Ascending aorta (tissue), 2 donors: ENCODE data around the gene SORCS2. TPM values are rescaled to one million over a fixed set of nuclear protein-coding genes. Genes with fewer than 3 reads are reported as not detected.

Source experiments
- DNase-seq, 2 donors: peaks; one replicate each; pipeline ENCODE4 v3.0.0-alpha.2; 2019; ENCODE audit warnings: low spot score in 2 of 2
- H3K27ac ChIP-seq, 2 donors: fragments of 200-600 bp; sonication (generic); one replicate each; pipeline ENCODE4 v1.5.1; 2016 to 2017; ENCODE audit warnings: mild to moderate bottlenecking in 1 of 2
- H3K27me3 ChIP-seq: fragments of 200-600 bp; sonication (generic); one replicate; pipeline ENCODE4 v1.5.1; 2017
- H3K36me3 ChIP-seq, 2 donors: fragments of 200-600 bp; sonication (generic); one replicate each; pipeline ENCODE4 v1.5.1; 2016
- H3K4me1 ChIP-seq, 2 donors: fragments of 200-600 bp; sonication (generic); one replicate each; pipeline ENCODE4 v1.5.1; 2016 to 2017; ENCODE audit warnings: mild to moderate bottlenecking in 1 of 2
- H3K4me3 ChIP-seq, 2 donors: fragments of 200-600 bp; sonication (generic); one replicate each; pipeline ENCODE4 v1.5.1; 2016 to 2017; ENCODE audit warnings: mild to moderate bottlenecking in 1 of 2
- H3K9me3 ChIP-seq, 2 donors: fragments of 200-600 bp; sonication (generic); one replicate each; pipeline ENCODE4 v1.5.1; 2016
- CTCF ChIP-seq, 3 experiments: fragments of 200-600 bp in 2 of 3; fragments of 450-650 bp in 1 of 3; sonication (generic) in 2 of 3; IDR thresholded peaks; one replicate each; pipeline ENCODE4 v1.5.1; 2016 to 2019; ENCODE audit warnings: antibody characterized with exemption in 3 of 3, mild to moderate bottlenecking in 1 of 3, moderate library complexity in 1 of 3
- intact Hi-C: fragments of 100-400 bp; cut with DNase I; formaldehyde crosslinking; loops from one replicate; pipeline ENCODE4 v1.15.1; 2023
- total RNA-seq: library from RNA; depleted of rRNA; stranded (reverse); fragments of >200 nt; gene quantifications from one replicate; pipeline ENCODE4 v1.1.0, GENCODE V29; 2016

SORCS2 gene
- total RNA-seq, 1 donor from 2014 or later, result 0.32 TPM

GRCh38 chr4:7569810-7570783, 377.8 kb downstream of the SORCS2 start:
- Histone ChIP-seq H3K36me3 (no peaks in the 10 kb centered on the region), H3K27me3 (no peaks in the 10 kb centered on the region), H3K4me3 (no peak overlapping the region), H3K9me3 (peaks cover 0 to 6% of the 10 kb centered on the region in 2 donors), H3K27ac (no peak overlapping the region), H3K4me1 (no peaks in the 10 kb centered on the region)
- TF ChIP-seq CTCF (IDR thresholded peaks at IDR 0.05), result no peak
- intact Hi-C loops, result no loop called here
- DNase-seq, result no peak

- intact Hi-C loops, result no loop called here
- no peaks in the 10 kb centered on the region for H3K4me1 ChIP-seq
- no peak overlapping the region for H3K27ac ChIP-seq
- no peak overlapping the region for H3K4me3 ChIP-seq
- H3K36me3 ChIP-seq, result no peaks in the 10 kb centered on the region
- peaks cover 0 to 13% of the 10 kb centered on the region in 2 donors for H3K9me3 ChIP-seq
- H3K27me3 ChIP-seq, result no peaks in the 10 kb centered on the region
- no peak for DNase-seq
- no peak for TF ChIP-seq CTCF (IDR thresholded peaks at IDR 0.05)
These were observed 378.7 kb downstream of the SORCS2 start for GRCh38 chr4:7571001-7571400.

GRCh38 chr4:7571701-7572100, 379.4 kb downstream of the SORCS2 start:
- Histone ChIP-seq H3K36me3 (no peaks in the 10 kb centered on the region), H3K27ac (no peak overlapping the region), H3K27me3 (no peaks in the 10 kb centered on the region), H3K4me1 (no peaks in the 10 kb centered on the region), H3K9me3 (peaks cover 5 to 20% of the 10 kb centered on the region in 2 donors), H3K4me3 (no peak overlapping the region)
- TF ChIP-seq CTCF (IDR thresholded peaks at IDR 0.05), result no peak
- intact Hi-C loops, result no loop called here
- no peak for DNase-seq

- H3K4me3 ChIP-seq, result no peak overlapping the region
- intact Hi-C loops, result no loop called here
- H3K9me3 ChIP-seq, result peaks cover 14 to 30% of the 10 kb centered on the region in 2 donors
- DNase-seq, result no peak
- TF ChIP-seq CTCF (IDR thresholded peaks at IDR 0.05), result no peak
- H3K36me3 ChIP-seq, result no peaks in the 10 kb centered on the region
- no peaks in the 10 kb centered on the region for H3K4me1 ChIP-seq
- H3K27ac ChIP-seq, result no peak overlapping the region
- H3K27me3 ChIP-seq, result no peaks in the 10 kb centered on the region
These were observed 380.6 kb downstream of the SORCS2 start for GRCh38 chr4:7572894-7573293.

- H3K27ac ChIP-seq, result no peak overlapping the region
- intact Hi-C loops, result no loop called here
- H3K4me1 ChIP-seq, result no peaks in the 10 kb centered on the region
- no peaks in the 10 kb centered on the region for H3K36me3 ChIP-seq
- no peak for DNase-seq
- no peaks in the 10 kb centered on the region for H3K27me3 ChIP-seq
- no peak overlapping the region for H3K4me3 ChIP-seq
- peaks cover 14 to 38% of the 10 kb centered on the region in 2 donors for H3K9me3 ChIP-seq
- TF ChIP-seq CTCF (IDR thresholded peaks at IDR 0.05), result no peak
These were observed 381.3 kb downstream of the SORCS2 start for GRCh38 chr4:7573576-7574091.
